UCSD-AML1 (cell line): ENCODE data around the gene TUBB3.
"Not testable (repeated sequence)": the region's sequence is repeated elsewhere in the genome, so short reads cannot be mapped to it uniquely, and the experiment has no call there.

ENCODE experiments used
- DNase-seq: peaks from one replicate; lab custom pipeline; 2025; ENCODE audit not compliant: unreplicated experiment; lab: John Stamatoyannopoulos, UW

TUBB3 gene

GRCh38 chr16:89900885-89901284, 22.3 kb upstream of the TUBB3 start:
- no peak for DNase-seq

DNA sequence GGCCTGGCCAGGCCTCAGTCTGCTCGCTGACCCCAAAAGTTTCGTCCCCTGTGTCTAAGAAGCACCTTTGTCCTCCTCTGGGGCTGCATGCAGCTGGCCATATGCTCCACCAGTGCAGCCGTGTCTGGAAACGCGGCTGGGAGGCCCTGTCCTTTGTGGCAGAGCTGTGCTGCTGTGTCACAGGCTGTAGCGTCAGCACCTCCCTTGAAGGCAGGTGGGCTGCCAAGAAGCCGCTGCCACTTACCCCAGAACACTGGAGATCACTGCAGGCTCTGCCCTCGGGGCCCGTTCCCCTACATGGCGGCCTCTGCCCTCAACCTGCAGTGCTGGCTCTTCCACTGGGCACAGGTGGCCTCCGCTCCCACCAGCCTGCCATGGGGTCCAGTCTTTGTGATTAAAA, 20.2 kb upstream of the TUBB3 start:
- DNase-seq: no peak

DNA sequence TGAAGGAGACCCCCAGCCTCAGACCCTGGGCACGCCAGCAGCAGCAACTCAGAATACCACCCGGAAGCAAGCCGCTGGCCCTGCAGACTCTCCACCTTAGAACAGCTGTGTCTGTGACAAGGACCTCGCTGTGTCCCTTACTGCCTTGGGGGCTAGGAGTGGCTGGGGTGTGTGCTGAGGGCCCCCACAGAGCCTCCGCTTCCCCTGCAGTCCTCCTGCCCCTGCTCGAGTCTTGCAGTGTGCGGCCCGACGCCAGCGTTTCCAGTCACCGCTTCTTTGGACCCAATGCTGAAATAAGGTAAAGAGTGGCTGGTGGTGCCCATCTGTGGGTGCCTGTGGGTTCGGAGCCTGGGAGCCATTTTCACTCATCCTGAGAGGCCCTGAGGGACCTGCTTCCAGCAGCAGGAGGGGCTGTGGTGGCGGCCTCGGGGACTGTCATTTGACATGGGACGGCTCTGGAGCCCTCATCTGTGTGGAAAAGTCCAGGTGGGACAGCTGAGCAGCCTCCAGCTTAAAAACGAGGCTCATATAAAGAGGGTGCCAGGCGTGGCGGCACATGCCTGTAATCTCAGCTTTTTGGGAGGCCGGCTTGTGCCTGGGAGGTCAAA, 19.1 kb upstream of the TUBB3 start:
- DNase-seq: no peak

DNA sequence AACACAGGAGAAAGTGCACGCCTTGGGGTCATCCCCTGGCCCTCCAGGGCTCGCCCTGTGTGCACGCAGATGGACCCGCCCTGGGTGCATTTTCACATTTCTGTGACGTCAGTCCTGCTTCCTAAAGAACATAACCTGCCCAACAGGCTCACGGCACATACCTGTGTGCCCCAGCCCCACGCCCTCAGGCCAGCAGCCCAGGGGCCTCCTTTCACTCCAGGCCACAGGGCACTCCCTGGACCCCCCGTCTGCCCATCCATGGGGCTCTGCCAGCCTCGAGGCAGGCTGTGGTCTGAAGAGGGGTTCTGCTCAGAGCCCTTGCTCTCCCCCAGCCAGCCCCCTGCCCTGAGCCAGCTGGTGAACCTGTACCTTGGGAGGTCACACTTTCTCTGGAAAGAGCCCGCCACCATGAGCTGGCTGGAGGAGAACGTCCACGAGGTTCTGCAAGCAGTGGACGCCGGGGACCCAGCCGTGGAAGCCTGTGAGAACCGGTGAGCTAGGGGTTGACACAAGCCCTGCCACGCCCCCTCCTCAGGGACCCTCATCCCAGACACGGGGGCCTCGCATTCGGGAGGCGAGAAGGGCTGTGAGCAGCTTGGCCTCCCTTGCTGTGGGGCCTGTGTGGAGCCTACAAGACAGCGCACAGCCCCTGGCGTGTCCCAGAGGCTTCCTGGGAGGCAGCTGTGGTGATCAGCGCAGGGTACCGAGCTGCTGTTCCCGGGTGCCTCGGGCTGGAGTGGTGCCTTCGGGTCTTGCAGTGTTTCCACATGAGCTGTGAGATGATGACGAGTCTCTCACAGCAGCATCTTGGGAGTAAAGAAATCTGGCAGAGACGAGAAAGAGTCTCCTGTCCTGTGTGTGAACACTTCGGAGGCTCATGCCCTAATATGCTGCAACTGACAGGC, 18.3 kb upstream of the TUBB3 start:
- no peak for DNase-seq

DNA sequence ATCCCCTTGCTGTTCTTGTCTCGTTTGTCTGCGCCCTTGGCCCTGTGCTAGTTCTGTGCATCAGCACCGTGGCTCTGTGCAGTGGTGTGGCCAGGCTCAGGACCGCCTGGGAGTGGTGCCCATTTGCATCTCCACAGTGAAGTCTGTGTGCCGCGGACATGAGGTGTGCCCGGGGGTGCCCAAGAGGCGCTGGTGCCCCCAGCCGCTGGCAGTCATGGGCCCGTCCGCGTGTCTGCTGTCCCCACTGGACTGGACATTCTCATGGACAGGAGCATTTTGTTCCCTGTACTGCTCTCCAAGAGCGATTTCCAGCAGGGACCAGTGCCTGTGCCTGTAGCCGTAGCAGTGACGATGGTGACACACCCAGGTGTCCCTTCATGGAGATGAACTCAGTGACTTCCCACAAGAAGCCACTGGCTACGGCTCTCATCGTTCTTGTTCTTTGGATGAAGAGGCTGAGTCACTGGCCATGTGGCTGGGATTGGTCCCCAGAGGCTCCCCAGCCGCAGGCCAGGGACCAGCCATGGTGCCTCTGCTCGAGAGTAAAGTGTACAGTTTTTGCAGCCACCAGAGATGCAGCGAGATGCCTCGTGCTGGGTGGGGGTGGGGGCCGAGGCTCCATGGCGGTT, 17.5 kb upstream of the TUBB3 start:
- no peak for DNase-seq

- no peak for DNase-seq
These were observed 16.8 kb upstream of the TUBB3 start for GRCh38 chr16:89906140-89907025.

DNA sequence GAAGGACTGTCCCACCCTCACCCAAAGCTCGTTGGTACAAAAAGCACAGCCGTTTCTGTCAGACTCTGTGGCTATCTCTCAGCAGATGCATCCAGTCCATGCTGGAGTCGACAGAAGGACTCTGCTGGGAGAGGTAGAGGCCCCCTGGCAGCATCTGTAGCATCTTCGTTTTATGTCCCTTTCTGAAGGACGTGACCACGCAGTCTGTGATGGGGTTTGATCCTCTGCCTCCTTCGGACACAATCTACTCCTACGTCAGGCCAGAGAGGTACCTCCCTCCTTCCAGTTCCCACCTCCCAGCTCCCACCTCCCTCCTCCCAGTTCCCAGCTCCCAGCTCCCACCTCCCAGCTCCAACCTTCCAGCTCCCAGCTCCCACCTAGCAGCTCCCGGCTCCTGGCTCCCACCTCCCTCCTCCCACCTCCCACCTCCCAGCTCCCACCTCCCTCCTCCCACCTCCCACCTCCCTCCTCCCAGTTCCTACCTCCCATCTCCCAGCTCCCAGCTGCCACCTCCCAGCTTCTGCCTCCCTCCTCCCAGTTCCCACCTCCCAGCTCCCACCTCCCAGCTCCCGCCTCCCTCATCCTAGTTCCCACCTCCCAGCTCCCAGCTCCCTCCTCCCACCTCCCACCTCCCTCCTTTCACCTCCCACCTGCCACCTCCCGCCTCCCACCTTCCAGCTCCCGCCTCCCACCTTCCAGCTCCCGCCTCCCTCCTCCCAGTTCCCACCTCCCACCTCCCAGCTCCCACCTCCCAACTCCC, 15.9 kb upstream of the TUBB3 start:
- DNase-seq: no peak

DNA sequence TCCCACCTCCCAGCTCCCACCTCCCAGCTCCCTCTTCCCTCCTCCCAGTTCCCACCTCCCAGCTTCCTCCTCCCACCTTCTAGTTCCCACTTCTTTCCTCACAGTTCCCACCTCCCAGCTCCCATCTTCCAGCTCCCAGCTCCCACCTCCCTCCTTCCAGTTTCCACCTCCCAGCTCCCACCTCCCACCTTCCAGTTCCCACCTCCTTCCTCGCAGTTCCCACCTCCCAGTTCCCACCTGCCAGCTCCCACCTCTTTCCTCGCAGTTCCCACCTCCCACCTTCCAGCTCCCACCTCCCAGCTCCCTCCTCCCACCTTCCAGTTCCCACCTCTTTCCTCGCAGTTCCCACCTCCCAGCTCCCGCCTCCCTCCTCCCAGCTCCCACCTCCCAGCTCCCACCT, 14.9 kb upstream of the TUBB3 start:
- no peak for DNase-seq

- peak; percentile 67 for DNase-seq
These were observed 13.1 kb upstream of the TUBB3 start for GRCh38 chr16:89909777-89910716.

GRCh38 chr16:89910717-89911354, 12.3 kb upstream of the TUBB3 start:
- DNase-seq: no peak

DNA sequence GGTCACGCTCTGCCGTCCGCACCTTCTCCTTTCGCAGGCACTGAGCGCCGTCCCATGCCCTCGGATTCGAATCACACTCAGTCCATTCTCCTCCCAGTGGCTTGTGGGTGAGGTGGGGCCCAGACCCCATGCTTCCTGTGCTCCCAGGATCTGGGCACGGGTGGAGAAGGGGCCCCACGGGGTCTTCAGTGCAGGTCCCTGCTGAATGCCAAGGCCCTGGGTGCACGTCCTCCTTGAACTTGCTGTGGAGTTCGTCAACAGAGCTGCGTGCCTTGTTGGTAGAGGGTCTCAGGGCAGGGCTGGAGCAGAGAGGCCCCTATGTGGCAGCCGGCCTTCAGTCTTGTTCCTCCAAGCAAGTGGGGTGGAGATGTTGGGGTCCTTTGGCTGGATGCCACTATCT, 11.8 kb upstream of the TUBB3 start:
- DNase-seq: no peak

- DNase-seq: no peak
These were observed 11.0 kb upstream of the TUBB3 start for GRCh38 chr16:89912143-89912542.

GRCh38 chr16:89912627-89913026, 10.5 kb upstream of the TUBB3 start:
- DNase-seq: no peak

DNA sequence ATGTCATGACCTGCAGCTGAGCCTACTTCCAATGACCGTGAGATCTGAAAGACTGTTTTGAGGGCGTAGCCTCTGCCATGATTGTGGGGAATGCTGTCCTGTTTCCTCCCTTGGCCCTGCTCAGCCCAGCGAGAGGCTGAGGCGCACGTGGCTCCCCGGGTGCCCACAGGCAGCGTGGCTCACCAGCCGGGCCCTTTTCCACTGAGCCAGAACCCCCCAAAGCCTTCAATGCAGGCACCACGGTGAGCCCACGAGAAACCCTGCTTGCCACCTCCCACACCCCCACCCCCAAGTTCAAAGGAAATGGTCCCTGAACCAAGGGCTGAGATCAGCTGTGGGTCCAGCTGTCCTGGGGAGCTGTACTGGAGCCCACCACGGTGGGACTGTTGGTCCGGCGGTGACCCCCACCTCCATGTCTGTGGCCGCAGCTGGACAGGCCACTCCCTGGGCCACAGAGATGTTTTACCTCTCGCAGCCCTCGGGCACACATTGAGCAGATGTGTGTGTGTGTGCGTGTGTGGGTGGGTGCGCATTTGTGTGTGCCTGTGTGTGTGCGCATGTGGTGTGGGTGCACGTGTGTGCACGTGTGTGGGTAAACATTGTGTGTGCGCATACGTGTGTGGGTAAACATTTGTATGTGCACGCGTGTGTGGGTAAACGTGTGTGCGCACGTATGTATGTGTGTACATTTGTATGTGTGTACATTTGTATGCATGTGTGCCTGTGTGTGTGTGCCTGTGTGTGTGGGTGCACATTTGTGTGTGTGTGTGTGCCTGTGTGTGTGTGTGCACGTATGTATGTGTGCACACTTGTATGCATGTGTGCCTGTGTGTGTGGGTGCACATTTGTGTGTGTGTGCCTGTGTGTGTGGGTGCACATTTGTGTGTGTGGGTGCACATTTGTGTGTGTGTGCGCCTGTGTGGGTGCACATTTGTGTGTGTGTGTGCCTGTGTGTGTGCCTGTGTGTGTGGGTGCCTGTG, 9.4 kb upstream of the TUBB3 start:
- DNase-seq: no peak

DNA sequence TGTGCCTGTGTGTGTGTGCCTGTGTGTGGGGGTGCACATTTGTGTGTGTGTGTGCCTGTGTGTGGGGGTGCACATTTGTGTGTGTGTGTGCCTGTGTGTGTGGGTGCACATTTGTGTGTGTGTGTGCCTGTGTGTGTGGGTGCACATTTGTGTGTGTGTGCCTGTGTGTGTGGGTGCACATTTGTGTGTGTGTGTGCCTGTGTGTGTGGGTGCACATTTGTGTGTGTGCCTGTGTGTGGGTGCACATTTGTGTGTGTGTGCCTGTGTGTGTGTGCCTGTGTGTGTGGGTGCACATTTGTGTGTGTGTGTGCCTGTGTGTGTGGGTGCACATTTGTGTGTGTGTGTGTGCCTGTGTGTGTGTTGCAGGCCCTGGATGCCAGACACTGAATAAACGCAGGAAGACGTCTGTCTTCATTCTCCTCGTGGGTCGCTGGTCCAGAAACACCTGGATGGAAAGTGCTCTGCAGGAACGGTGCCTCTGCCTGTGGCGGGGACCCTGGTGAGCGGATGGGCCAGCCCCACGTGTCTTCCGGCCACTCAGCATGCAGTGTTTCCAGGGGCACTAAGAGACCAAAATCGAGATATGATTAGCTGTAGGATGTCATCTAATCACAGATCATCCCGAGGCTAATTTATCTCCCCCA, 8.4 kb upstream of the TUBB3 start:
- not testable (repeated sequence) for DNase-seq

DNA sequence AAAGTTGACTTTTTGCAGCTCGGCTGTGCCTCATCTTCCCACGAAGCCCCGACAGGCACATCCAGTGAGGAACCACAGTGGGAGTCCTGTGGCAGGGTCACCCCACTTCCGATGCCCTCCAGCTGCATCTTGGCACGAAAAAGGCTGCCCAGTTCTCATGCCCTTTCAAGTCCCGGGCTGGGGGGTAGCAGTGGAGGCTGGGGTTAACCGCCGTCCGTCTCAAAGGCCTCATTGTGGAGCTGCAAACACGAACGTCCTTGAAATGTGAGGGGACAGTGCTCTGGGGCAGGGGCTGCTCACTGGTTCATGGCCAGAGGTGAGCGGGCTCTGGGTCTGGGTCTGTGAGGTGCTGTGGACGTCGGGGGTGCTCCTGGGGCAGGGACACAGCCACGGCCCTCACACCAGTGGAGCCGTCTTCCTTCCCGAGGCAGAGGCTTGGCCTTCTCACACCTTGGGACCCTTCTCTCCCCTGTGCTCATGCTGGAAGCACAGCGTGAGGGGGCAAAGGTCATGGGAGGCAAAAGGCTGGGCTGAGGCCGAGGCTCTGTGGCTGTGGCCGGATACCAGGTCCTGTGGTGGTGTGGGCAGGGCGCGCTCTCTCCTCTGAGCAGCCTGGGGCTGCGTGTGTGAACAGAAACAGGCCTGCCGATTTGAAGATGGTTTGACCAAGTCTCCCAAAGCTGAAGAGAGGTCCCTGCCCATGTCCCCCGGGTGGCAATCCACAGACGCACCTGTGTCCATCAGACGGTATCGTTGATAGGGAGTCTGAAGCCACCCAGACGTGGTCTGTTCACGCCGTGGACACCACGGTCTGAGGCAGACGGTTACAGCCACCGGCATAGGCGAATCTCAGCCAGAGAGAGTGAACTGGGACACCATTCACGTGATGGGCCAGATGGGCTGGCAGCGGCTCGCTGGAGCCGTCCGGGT, 7.6 kb upstream of the TUBB3 start:
- DNase-seq: no peak
